A673 (cell line): ENCODE results near the gene CYSLTR2. TPM values are rescaled to one million over a fixed set of nuclear protein-coding genes. Genes with fewer than 3 reads are reported as not detected.

Experiments used
- BruUV-seq: library from RNA; stranded (reverse); fragments of 400-500 nt; replicated peaks from 2 replicates; lab custom pipeline; 2021; lab: Mats Ljungman, UMichigan
- CTCF ChIA-PET: fragments of 300-600 bp; sonication (Branson Sonifier 250); formaldehyde crosslinking; loops from one replicate; lab custom pipeline; 2022; ENCODE audit warnings: antibody characterized with exemption; lab: Charles Lee
- POLR2A ChIA-PET: fragments of 300-600 bp; sonication (Branson Sonifier 250); formaldehyde crosslinking; loops from one replicate; lab custom pipeline; 2022; ENCODE audit warnings: antibody characterized with exemption; ENCODE audit not compliant: low non-redundant PET; lab: Charles Lee
- DNase-seq: peaks from one replicate; pipeline ENCODE4 v3.0.0-alpha.2; 2015; ENCODE audit warnings: low spot score
- H3K27ac ChIP-seq: fragments of 200-600 bp; sonication (generic); 2 replicates; pipeline ENCODE4 v1.5.1; 2016; ENCODE audit warnings: mixed run types, low read depth, mild to moderate bottlenecking, mixed read lengths, antibody characterized with exemption, low read length; ENCODE audit not compliant: poor library complexity, severe bottlenecking
- H3K27me3 ChIP-seq: fragments of 200-600 bp; sonication (generic); replicated peaks from 2 replicates; pipeline ENCODE4 v1.6.1; 2017; ENCODE audit warnings: mixed run types, low read depth, mild to moderate bottlenecking, mixed read lengths, antibody characterized with exemption, low read length; ENCODE audit not compliant: insufficient read depth, poor library complexity
- H3K36me3 ChIP-seq: fragments of 200-600 bp; sonication (generic); 2 replicates; pipeline ENCODE4 v1.6.1; 2016; ENCODE audit warnings: mixed run types, mild to moderate bottlenecking, mixed read lengths, antibody characterized with exemption, low read length; ENCODE audit not compliant: insufficient read depth, poor library complexity, severe bottlenecking
- H3K4me1 ChIP-seq: fragments of 200-600 bp; sonication (generic); 2 replicates; pipeline ENCODE4 v1.6.1; 2017; ENCODE audit warnings: mixed run types, mild to moderate bottlenecking, mixed read lengths, antibody characterized with exemption, low read length; ENCODE audit not compliant: insufficient read depth, poor library complexity, severe bottlenecking
- H3K4me3 ChIP-seq: fragments of 200-600 bp; sonication (generic); 2 replicates; pipeline ENCODE4 v1.5.1; 2016; ENCODE audit warnings: low read depth, mixed run types, mild to moderate bottlenecking, mixed read lengths, low read length; ENCODE audit not compliant: poor library complexity, severe bottlenecking
- H3K9me3 ChIP-seq: fragments of 200-600 bp; sonication (generic); 2 replicates; pipeline ENCODE4 v1.6.1; 2016; ENCODE audit warnings: mixed run types, low read depth, mild to moderate bottlenecking, mixed read lengths, antibody characterized with exemption, low read length; ENCODE audit not compliant: poor library complexity, severe bottlenecking
- EZH2 ChIP-seq: fragments of 200-600 bp; sonication (generic); IDR thresholded peaks from 2 replicates; pipeline ENCODE4 v1.6.1; 2017; ENCODE audit warnings: borderline replicate concordance, low read depth, mild to moderate bottlenecking, mixed read lengths, antibody characterized with exemption, low read length; ENCODE audit not compliant: poor library complexity, severe bottlenecking
- intact Hi-C: fragments of 100-400 bp; cut with micrococcal nuclease; formaldehyde crosslinking; loops from one replicate; pipeline ENCODE4 v1.10.0; 2022; ENCODE audit not compliant: unreplicated experiment
- total RNA-seq: library from RNA; stranded (reverse); gene quantifications from 2 replicates; pipeline ENCODE4 v1.2.3, GENCODE V29; 2021
- TF ChIP-seq, protein P1 (sequence below): fragments of 300-800, 200-600 bp; sonication (generic); conservative IDR thresholded peaks from 2 replicates; pipeline ENCODE4 v1.5.1; 2017; ENCODE audit warnings: low read depth, mild to moderate bottlenecking, antibody characterized with exemption, low read length, moderate library complexity, mixed read lengths

The CYSLTR2 gene
- total RNA-seq, 1 experiment from 2014 or later = not detected

DNA sequence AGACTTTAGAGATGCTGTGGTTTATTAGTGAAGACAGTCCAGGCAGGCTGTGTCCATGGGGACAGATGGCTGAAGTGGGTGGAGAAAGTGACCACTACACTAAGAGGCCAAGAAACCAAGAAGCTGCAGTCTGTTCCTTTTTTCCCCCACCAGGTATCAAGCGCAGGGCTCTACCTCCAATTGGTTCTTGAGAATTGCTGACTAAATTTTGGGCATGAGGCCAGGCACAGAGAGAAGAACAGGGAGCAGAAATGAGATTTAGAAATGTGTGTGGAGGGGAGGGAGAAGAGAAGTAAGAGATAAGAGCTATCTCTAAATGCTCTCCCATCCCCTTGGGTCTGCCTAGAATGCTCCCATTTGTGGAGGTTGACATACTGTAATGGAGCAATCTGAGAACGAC, 12.3 kb upstream of the CYSLTR2 start:
- Histone ChIP-seq H3K4me3 (no peak overlapping the region), H3K27ac (no peak overlapping the region), H3K36me3 (no peaks in the 10 kb centered on the region), H3K27me3 (no peaks in the 10 kb centered on the region), H3K9me3 (peaks cover under 1% of the 10 kb centered on the region), H3K4me1 (no peaks in the 10 kb centered on the region)
- POLR2A ChIA-PET = no interaction called here
- TF ChIP-seq, protein P1, sequence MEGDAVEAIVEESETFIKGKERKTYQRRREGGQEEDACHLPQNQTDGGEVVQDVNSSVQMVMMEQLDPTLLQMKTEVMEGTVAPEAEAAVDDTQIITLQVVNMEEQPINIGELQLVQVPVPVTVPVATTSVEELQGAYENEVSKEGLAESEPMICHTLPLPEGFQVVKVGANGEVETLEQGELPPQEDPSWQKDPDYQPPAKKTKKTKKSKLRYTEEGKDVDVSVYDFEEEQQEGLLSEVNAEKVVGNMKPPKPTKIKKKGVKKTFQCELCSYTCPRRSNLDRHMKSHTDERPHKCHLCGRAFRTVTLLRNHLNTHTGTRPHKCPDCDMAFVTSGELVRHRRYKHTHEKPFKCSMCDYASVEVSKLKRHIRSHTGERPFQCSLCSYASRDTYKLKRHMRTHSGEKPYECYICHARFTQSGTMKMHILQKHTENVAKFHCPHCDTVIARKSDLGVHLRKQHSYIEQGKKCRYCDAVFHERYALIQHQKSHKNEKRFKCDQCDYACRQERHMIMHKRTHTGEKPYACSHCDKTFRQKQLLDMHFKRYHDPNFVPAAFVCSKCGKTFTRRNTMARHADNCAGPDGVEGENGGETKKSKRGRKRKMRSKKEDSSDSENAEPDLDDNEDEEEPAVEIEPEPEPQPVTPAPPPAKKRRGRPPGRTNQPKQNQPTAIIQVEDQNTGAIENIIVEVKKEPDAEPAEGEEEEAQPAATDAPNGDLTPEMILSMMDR = no peak
- TF ChIP-seq EZH2 = no peak
- DNase-seq = no peak
- intact Hi-C loops = no loop called here
- CTCF ChIA-PET = no interaction called here
- no TSS peak for BruUV-seq

DNA sequence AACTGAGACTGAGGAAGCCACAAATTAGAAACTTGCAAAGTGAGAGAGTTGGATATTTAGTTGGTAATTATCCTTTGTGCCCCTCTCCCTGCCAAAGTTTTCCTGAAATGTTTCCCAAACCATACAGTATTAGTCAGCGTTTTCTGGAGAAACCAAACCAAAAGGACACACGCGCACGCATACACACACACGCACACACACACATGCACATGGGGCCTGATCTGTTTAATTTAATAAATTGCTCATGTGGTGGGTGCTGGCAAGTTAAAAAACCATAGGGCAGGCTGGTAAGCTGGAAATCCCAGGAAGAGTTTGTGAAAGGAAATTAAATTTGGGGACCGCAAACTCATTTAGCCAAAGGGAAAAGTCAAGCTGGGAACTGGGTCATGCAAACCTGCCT, 11.7 kb upstream of the CYSLTR2 start:
- intact Hi-C loops = no loop called here
- CTCF ChIA-PET = interaction anchor here (0.6 kb wide), 1 partner anchor 488 kb away, joined by 5 read pairs; no protein-coding TSS in a partner anchor

DNA sequence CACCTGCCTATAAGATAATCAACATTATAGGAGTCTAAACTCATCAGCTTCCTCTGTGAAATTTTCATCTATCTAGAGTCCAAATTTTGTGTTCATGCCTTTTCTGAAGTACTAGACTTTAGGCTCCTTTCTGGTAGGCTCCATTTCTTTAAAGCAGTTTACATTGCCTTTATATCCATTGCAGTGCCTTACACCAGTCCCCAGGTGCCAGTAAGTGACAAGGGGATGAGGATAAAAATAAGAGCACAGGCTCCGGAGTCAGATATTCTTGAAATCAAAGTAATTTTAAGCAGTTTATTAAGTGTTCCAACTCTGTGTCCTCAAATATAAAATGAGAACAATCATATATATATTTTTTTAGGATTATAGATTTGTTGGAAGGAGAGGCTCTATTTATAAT, 10.6 kb upstream of the CYSLTR2 start:
- Histone ChIP-seq H3K9me3 (no peaks in the 10 kb centered on the region), H3K4me3 (no peak overlapping the region), H3K36me3 (no peaks in the 10 kb centered on the region), H3K27me3 (no peaks in the 10 kb centered on the region), H3K27ac (no peak overlapping the region), H3K4me1 (no peaks in the 10 kb centered on the region)
- ChIA-PET POLR2A (no interaction called here), CTCF (no interaction called here)
- intact Hi-C loops = no loop called here
- TF ChIP-seq, protein P1 = no peak
- no peak for TF ChIP-seq EZH2
- no TSS peak for BruUV-seq
- no peak for DNase-seq

More for the DNA sequence above, 11.7 kb upstream of the CYSLTR2 start:
- Histone ChIP-seq H3K9me3 (no peaks in the 10 kb centered on the region), H3K27me3 (no peaks in the 10 kb centered on the region), H3K36me3 (no peaks in the 10 kb centered on the region), H3K4me3 (no peak overlapping the region), H3K4me1 (no peaks in the 10 kb centered on the region), H3K27ac (no peak overlapping the region)
- no peak for TF ChIP-seq EZH2
- POLR2A ChIA-PET = no interaction called here
- no peak for DNase-seq
- no TSS peak for BruUV-seq

DNA sequence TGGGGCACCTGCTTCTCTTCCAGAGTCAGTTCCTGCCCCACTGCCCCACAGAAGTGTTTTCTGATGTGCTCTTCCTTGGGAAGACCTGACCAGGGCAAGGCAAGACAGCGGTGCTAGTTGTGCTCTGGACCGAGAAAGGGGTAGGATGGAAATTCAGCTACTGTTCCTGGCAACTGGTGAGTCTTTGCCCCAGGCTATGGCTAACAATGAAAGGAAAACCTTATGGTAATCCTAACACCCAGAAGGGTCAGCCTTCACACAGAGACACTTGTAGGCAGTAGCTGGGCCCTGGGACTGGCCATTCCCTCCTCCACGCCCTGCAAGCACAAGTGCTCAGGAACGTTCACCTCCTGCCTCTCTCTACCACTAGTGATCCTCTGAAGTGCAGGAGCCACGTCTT, 9.6 kb upstream of the CYSLTR2 start:
- H3K9me3 ChIP-seq = no peaks in the 10 kb centered on the region
- intact Hi-C loops = no loop called here
- CTCF ChIA-PET = no interaction called here
- no TSS peak for BruUV-seq
- no peaks in the 10 kb centered on the region for H3K4me1 ChIP-seq
- POLR2A ChIA-PET = no interaction called here
- H3K27me3 ChIP-seq = no peaks in the 10 kb centered on the region
- no peak overlapping the region for H3K27ac ChIP-seq
- DNase-seq = no peak
- TF ChIP-seq, protein P1 = no peak
- no peak for TF ChIP-seq EZH2
- no peaks in the 10 kb centered on the region for H3K36me3 ChIP-seq
- H3K4me3 ChIP-seq = no peak overlapping the region
